ENCODE measurements around the gene IQUB.
"Not testable (repeated sequence)": the region's sequence is repeated elsewhere in the genome, so short reads cannot be mapped to it uniquely, and the experiment has no call there.

The IQUB gene

DNA sequence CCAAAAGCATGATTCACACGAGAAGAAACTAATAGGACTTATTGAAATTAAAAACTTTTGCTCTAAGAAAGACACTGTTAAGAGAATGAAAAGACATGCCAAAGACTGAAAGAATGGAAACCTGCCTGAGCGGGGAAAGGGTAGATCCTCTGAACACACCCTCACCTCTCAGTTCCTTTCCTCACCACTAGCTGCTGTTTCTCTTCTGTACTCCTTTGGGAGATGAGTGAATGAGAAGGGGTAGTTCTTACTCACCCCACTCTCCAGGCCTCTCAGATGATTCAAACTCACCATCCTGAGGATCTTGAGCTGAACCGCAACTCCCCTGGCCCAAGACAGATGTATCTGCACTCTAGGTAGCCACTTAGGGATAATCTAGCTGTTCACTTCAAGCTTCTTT, 41.9 kb downstream of the IQUB start:
- no peak for DNase-seq (ENCODE audit: low read depth, low spot score)

- DNase-seq (ENCODE audit: low read depth, low spot score): no peak
Observed at GRCh38 chr7:123485721-123486120, 48.7 kb downstream of the IQUB start.

GRCh38 chr7:123485187-123485586, 49.2 kb downstream of the IQUB start:
- no peak for DNase-seq (ENCODE audit: low read depth, low spot score)

- DNase-seq (ENCODE audit: low read depth, low spot score): no peak
Observed at GRCh38 chr7:123484199-123484598, 50.2 kb downstream of the IQUB start.

GRCh38 chr7:123480107-123480506, 54.3 kb downstream of the IQUB start:
- no peak for DNase-seq (ENCODE audit: low read depth, low spot score)

DNA sequence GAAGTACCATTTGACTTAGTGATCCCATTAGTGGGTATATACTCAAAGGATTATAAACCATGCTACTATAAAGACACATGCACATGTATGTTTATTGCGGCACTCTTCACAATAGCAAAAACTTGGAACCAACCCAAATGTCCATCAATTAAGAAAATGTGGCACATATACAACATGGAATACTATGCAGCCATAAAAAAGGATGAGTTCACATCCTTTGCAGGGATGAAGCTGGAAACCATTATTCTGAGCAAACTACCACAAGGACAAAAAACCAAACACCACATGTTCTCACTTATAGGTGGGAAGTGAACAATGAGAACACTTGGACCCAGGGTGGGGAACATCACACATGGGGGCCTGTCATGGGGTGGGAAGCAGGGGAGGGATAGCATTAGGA, 56.3 kb downstream of the IQUB start:
- not testable (repeated sequence) for DNase-seq (ENCODE audit: low read depth, low spot score)

- DNase-seq (ENCODE audit: low read depth, low spot score): no peak
Observed at GRCh38 chr7:123472750-123473445, 61.5 kb downstream of the IQUB start.

GRCh38 chr7:123472327-123472726, 62.1 kb downstream of the IQUB start:
- no peak for DNase-seq (ENCODE audit: low read depth, low spot score)

DNA sequence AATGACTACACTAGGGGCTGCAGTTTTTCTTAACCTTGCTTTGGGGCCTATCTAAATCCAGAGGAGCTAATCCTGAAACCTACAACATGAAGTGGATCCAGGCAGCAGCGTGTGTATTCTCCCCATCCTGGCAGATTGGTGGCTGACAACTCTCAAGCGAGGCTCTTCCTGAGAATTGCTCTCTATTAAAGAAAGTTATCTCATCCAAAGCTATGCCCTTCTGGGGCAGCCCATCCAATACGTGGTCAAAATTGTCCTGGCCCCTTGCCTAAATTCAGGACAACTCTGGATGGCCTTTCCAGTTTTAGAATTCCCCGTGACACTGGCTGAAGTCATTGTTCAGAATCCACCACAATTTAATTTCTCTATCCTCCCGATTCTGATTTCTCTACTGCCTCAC, 66.1 kb downstream of the IQUB start:
- DNase-seq (ENCODE audit: low read depth, low spot score): no peak

DNA sequence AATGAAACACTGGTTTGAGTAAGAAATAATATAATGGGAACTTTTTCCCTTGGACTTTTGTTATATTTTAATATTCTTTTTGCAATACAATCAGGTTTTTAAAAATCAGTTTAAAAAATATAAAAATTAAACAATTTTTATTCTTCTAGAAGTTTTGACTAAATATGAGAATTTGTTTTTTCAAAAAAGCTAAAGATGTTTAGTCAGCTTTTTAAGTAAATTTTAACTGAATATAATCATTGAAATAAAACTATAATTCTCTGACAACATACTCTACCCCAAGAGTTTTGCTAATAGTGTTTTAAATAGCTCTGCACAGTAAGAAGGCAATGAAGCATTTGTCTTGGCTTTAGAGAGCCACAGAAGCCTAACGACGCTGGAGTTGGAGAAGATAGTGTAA, 70.5 kb downstream of the IQUB start:
- no peak for DNase-seq (ENCODE audit: low read depth, low spot score)

- DNase-seq (ENCODE audit: low read depth, low spot score): no peak
Observed at GRCh38 chr7:123460616-123461015, 73.8 kb downstream of the IQUB start.

DNA sequence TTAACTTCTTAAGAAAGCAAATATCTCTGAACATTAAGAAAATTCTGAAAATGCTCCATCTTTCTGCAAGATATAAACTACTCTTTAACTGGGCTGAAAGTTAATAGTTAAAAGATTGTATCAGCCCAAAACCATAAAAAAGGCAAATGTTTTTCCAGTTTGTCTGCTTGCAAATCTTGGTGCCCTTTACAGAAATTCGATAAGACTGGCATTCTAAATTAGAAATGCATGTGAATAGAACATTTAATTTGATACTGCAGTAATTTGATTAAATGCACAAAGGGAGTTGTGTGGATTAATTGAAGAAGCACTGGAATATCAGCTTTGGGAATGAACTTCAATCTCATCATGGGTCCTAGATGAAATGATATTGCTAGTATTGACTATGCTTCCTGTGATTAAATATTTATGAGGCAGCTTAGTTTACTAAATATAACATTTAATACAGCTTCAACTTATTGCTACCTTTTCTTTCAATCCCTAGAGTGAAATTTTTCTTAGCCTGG, 78.4 kb downstream of the IQUB start:
- no peak for DNase-seq (ENCODE audit: low read depth, low spot score)

DNA sequence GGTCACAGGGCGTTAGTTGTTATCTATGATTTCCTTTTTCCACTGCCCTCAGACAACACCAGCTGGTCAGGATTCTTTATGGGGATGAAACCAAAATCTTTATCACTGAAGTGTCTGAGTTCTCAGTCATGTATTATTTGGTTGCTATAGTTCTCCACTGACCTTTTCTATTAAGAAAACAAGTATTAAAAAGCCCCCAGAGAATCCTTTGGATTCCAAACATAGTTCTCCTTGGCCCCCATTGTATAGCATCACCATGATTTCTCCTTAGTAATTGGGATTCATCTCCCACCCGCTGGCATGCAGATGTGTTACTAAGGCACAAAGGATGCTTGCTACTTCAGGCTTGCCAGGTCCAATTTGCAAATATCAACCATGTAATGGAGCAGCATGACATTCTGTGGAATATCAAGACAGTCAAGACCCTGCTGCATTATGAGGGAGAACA, 94.3 kb downstream of the IQUB start:
- DNase-seq (ENCODE audit: low read depth, low spot score): no peak

- no peak for DNase-seq (ENCODE audit: low read depth, low spot score)
Observed at GRCh38 chr7:123439191-123439590, 95.2 kb downstream of the IQUB start.

DNA sequence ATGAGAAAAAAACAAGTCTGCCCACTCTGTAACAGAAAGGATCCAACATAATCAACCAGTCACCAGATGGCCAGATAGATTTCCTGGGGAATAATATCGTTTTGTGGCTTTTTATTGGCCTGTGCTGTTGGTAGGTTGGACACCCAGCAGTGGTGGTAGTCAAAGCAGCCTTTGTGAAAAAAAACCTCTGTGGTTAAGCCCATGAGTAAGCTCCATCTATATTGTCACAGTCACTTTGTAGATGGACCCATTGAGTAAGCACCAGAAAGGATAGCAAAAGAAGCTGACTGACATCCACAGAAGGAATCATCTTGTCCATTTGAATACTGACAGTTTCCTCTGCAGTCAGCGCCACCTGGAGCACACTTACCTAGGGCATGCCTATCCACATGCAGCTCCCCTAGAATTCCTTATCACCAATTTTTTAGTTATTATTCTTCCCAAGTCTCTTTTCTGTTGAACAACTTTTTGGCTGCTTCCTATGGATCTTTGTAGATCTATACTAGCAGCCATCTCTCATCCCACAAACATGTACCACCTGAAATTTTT, 96.9 kb downstream of the IQUB start:
- DNase-seq (ENCODE audit: low read depth, low spot score): no peak

DNA sequence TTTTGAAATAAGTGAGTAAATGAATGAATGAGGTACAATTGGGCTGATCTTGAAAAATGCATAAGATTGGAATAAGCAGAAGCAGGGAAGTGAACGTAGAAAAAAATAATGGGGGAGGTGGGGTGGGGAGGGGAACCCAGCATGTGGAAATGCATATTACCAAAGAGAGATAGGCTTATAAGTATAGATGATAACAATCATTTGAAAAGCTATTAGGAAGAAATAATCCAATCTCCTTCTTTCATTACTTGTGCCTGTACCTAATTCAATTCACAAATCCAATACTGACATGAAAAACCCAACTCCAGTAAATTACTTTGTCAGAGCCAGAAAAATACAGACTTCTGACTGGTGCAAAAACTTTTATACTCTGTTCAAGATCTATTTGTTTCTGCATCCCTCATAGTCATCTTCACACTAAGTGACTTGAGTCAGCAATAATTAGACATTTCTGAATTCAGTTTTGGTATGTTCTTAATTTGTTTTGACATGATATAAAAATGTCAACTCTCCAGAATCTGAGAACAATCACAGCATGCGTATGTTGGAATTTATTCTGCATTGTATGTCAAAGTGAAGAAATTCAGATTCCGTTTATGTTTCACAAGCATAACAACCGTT, 99.2 kb downstream of the IQUB start:
- DNase-seq (ENCODE audit: low read depth, low spot score): no peak

DNA sequence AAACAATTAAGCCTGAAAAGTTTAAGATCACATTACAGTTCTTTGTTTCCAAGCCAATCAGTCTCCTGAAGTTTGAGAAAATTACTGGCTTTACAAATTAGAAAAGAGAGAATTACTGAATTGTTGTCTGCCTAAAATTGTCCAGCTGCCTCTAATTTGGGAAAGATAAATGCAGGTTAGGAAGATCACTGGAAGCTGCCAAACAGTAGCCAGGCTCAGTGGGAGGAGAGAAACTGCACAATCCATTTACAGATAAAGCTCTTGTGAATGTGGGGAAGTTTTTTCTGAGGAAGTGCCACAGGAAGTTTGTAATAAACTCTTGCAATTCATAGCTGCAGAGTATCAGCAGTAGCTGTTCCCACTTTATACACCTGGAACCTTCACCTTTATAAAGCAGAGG, 100.7 kb downstream of the IQUB start:
- DNase-seq (ENCODE audit: low read depth, low spot score): no peak

GRCh38 chr7:123432601-123433000, 101.8 kb downstream of the IQUB start:
- no peak for DNase-seq (ENCODE audit: low read depth, low spot score)

DNA sequence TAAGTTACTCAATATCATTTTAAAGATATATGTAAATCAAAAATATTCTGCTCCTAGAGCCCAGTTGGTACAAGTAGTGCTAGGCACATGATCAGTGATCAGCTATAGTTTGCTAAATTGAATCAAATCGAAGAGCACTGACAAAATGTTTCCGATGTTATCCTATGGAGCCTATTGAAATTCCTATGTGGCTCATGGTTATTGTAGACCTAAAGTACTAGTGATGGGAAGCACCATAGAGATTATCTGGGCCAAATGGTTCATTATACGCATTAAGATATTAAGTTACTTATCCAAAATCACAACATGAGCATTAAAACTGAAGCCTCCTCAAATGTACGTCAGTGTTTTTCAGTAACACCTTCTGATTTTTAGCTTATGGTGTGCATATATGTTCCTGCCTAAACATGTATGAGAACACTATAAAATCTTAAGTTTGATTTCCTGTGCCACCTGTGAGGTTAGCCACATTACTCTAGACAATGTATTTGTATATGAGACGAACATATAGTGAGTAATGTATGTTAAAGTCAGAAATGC, 103.2 kb downstream of the IQUB start:
- DNase-seq (ENCODE audit: low read depth, low spot score): no peak

DNA sequence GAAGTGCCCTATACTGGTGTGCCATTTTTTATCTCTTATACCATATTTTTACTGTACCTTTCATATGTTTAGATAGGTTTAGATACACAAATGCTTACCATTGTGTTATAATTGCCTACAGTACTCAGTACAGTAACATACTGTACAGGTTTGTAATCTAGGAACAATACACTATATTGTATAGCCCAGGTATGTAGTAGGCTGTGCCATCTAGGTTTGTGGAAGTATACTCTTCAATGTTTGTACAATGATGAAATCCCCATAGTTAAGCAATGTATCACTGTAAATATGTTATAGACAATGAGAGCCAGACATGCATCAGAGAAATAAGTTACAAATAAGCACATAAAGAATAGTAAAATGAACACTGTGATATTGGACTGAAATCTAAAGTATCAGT, 109.1 kb downstream of the IQUB start:
- no peak for DNase-seq (ENCODE audit: low read depth, low spot score)

GRCh38 chr7:123424463-123424862, 109.9 kb downstream of the IQUB start:
- no peak for DNase-seq (ENCODE audit: low read depth, low spot score)

- no peak for DNase-seq (ENCODE audit: low read depth, low spot score)
Observed at GRCh38 chr7:123423622-123424021, 110.8 kb downstream of the IQUB start.

DNA sequence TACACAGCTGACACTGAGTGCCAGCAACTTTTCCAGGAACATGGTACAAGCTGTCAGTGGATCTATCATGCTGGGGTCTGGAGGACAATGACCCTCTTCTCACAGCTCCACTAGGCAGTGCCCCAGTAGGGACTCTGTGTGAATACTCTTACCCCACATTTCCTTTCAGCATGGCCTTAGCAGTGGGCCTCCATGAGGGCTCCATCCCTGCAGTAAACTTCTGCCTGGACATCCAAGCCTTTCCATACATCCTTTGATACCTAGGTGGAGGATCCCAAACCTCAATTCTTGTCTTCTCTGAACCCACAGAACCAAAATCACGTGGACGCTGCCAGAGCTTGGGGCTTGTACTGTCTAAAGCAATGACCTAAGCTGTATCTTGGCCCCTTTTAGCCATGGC, 116.8 kb downstream of the IQUB start:
- DNase-seq (ENCODE audit: low read depth, low spot score): no peak

Data from activated naive CD8-positive, alpha-beta T cell treated with anti-CD3 and anti-CD28 coated beads, Interleukin-2, amount 50 U/mL, for 16 hours (primary cell).